GM19324 (cell line): ENCODE results near the gene PTPN18.
"Not testable (repeated sequence)": the region's sequence is repeated elsewhere in the genome, so short reads cannot be mapped to it uniquely, and the experiment has no call there.

Source experiments
- ATAC-seq: cut with Tn5 transposase; IDR thresholded peaks from one replicate; pipeline ENCODE4 v1.9.1; 2021; ENCODE audit warnings: mild to moderate bottlenecking, moderate library complexity; ENCODE audit not compliant: unreplicated experiment, low FRiP score

The PTPN18 gene

GRCh38 chr2:130380096-130380934 lies 24.5 kb downstream of the PTPN18 start:
- ATAC-seq: no peak

- no peak for ATAC-seq
Observed at GRCh38 chr2:130381145-130381544, 25.3 kb downstream of the PTPN18 start.

- no peak for ATAC-seq
Observed at GRCh38 chr2:130381619-130382018, 25.8 kb downstream of the PTPN18 start.

GRCh38 chr2:130382313-130382917 lies 26.6 kb downstream of the PTPN18 start:
- ATAC-seq: no peak

- peak; percentile 47 for ATAC-seq
Observed at GRCh38 chr2:130385709-130386108, 29.9 kb downstream of the PTPN18 start.

GRCh38 chr2:130387071-130387400 lies 31.2 kb downstream of the PTPN18 start:
- ATAC-seq: no peak

- ATAC-seq: no peak
Observed at GRCh38 chr2:130387804-130388203, 31.9 kb downstream of the PTPN18 start.

- ATAC-seq: no peak
Observed at GRCh38 chr2:130388221-130388907, 32.5 kb downstream of the PTPN18 start.

GRCh38 chr2:130389358-130389757 lies 33.5 kb downstream of the PTPN18 start:
- ATAC-seq: no peak

GRCh38 chr2:130389783-130390182 lies 33.9 kb downstream of the PTPN18 start:
- ATAC-seq: no peak

GRCh38 chr2:130390460-130391057 lies 34.7 kb downstream of the PTPN18 start:
- no peak for ATAC-seq

GRCh38 chr2:130391058-130391871 lies 35.4 kb downstream of the PTPN18 start:
- ATAC-seq: peak; percentile 68

- no peak for ATAC-seq
Observed at GRCh38 chr2:130391872-130392670, 36.2 kb downstream of the PTPN18 start.

- ATAC-seq: no peak
Observed at GRCh38 chr2:130393318-130393910, 37.6 kb downstream of the PTPN18 start.

- not testable (repeated sequence) for ATAC-seq
Observed at GRCh38 chr2:130406280-130406679, 50.4 kb downstream of the PTPN18 start.

- not testable (repeated sequence) for ATAC-seq
Observed at GRCh38 chr2:130416693-130417092, 60.8 kb downstream of the PTPN18 start.

GRCh38 chr2:130418845-130419244 lies 63.0 kb downstream of the PTPN18 start:
- not testable (repeated sequence) for ATAC-seq
